Fibroblast of lung (primary cell): Measurements from ENCODE around the gene YBX1.

ENCODE experiments used
- CTCF ChIP-seq, 2 donors: IDR thresholded peaks in 1 of 2; conservative IDR thresholded peaks in 1 of 2; 1 replicate in 1 of 2; 2 replicates in 1 of 2; pipeline ENCODE4 v1.5.1; 2011 to 2012; ENCODE audit warnings: low read length in 2 of 2, control low read depth in 1 of 2, inconsistent platforms in 1 of 2, low read depth in 1 of 2, mild to moderate bottlenecking in 1 of 2
- EZH2 ChIP-seq: IDR thresholded peaks from 2 replicates; pipeline ENCODE4 v1.5.1; 2012; ENCODE audit warnings: low read length, control low read depth, mild to moderate bottlenecking; ENCODE audit errors: missing control alignments

- TF ChIP-seq CTCF (conservative IDR thresholded peaks at IDR 0.05 in 1 of 2, IDR thresholded peaks at IDR 0.05 in 1 of 2; ENCODE audit: low read depth in 1 of 2, low read length in 2 of 2), result no peak
- TF ChIP-seq EZH2, result no peak
Observed at GRCh38 chr1:42675467-42675866, 6.8 kb upstream of the YBX1 start.
